Activated naive CD4-positive, alpha-beta T cell treated with anti-CD3 and anti-CD28 coated beads, Interleukin-2, amount 50 U/mL, for 24 hours (primary cell): ENCODE measurements around the gene APOLD1.
"Not testable (repeated sequence)": the region's sequence is repeated elsewhere in the genome, so short reads cannot be mapped to it uniquely, and the experiment has no call there.

ENCODE experiments used
- H3K27ac Mint-ChIP-seq: one replicate; pipeline ENCODE4 v1.8.0; 2021; ENCODE audit warnings: mild to moderate bottlenecking, mixed read lengths
- H3K27me3 Mint-ChIP-seq: one replicate; pipeline ENCODE4 v1.8.0; 2021; ENCODE audit warnings: mixed read lengths
- H3K36me3 Mint-ChIP-seq: one replicate; pipeline ENCODE4 v1.8.0; 2021; ENCODE audit warnings: mixed read lengths
- H3K4me1 Mint-ChIP-seq: one replicate; pipeline ENCODE4 v1.8.0; 2021; ENCODE audit warnings: mixed read lengths
- H3K4me3 Mint-ChIP-seq: one replicate; pipeline ENCODE4 v1.8.0; 2021; ENCODE audit warnings: mild to moderate bottlenecking, mixed read lengths
- H3K9me3 Mint-ChIP-seq: one replicate; pipeline ENCODE4 v1.8.0; 2021; ENCODE audit warnings: mixed read lengths

The APOLD1 gene

DNA sequence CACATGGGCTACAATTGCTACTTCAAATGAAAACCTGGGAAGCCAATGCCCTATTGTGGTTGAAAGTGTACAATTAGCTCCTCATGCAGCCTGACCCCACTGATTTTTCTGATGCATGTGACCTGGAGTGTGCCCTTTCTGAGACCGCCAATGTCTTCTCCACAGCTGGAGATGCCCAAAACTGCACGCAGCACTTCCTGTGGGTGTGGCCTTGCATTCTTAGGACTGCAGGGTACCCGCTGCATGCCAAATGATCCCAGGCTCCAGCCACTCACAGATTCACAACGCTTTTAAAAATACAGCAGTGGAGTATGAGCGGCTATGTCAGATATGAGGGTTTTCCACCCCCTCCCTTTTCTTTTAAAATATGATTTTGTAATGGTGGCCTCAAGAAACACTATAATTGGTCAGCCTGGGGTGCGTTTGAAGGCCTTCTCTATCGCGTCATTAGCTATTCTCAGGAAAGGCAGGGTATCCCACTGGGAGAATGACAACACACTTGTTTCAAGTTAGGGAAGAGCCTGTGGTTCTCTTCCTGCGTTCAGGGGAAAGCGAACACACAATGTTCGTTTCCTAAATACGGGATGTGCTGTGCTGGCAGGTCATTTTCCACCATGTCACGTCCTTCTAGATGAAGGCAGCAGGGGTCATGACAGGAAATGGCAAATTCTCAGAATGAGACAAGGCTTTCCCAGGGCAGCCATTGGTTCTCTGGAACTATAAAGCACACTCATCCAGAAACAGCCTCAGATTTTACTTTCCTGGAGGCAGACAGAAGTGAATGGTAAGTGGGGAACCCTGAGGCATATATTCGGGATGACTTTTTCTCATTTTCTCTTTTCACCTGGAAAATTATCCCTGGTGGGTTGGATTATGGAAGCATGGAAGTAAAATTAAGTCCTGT, at the start of gene APOLD1:
Gene APOLD1 (plus strand): TSS at position 749 of the 904 bp plus-strand sequence. CDS start 33 bp downstream, at position 782.
- H3K4me1 Mint-ChIP-seq, result peaks cover 26% of the 10 kb centered on the region
- no peaks in the 10 kb centered on the region for H3K9me3 Mint-ChIP-seq
- peak within 1 kb of the TSS; percentile 30 for H3K27ac Mint-ChIP-seq
- no peaks in the 10 kb centered on the region for H3K27me3 Mint-ChIP-seq
- no peaks in the 10 kb centered on the region for H3K36me3 Mint-ChIP-seq
- H3K4me3 Mint-ChIP-seq, result peak within 1 kb of the TSS; percentile 84

DNA sequence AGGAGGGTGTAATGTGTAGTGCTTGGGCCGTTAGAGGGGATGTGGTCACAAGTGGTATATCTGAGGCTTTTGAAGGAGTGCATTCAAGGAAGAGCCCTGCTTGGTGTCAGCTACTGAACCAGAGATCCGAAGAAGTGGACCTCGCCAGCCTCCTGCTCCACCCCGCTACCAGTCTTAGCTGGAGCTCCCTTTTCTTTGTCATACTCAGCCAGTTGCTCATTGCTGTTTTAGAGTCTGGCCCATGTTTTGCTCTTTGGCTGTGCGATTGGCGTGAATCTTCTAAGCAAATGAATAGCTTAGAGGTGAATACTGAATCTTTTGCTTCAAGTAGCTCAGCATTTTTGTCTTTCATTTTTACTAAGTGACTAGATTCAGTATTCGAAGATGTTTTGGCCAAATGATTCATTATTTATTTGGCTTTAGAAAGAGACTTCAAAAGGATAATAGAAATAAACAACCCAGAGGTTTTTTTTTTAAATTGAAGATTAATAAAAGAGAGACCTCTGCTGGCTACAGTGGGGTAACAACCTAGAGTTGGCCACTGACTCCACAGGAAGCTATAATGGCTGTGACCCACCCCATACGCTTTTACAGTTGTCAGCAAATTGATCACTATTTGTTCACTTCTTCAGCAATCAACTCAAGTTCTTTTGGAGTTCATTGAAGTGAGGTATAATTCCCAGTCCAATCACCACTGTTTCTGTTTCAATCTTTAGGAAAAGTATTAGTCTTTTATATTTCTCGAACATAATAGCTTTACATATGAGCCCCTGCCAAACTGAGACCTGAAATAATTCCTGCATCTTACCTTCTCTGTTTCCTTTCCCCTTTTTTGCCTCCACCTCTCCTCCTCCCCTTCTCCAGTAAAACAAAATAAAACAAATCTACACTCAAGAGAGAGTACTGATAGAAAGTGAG, 48.4 kb upstream of the APOLD1 start:
- Mint-ChIP-seq H3K4me1 (peaks cover 42% of the 10 kb centered on the region), H3K27ac (peak overlapping the region; percentile 90), H3K9me3 (no peaks in the 10 kb centered on the region), H3K27me3 (no peaks in the 10 kb centered on the region), H3K4me3 (peak overlapping the region; percentile 56), H3K36me3 (peaks cover 4% of the 10 kb centered on the region)

DNA sequence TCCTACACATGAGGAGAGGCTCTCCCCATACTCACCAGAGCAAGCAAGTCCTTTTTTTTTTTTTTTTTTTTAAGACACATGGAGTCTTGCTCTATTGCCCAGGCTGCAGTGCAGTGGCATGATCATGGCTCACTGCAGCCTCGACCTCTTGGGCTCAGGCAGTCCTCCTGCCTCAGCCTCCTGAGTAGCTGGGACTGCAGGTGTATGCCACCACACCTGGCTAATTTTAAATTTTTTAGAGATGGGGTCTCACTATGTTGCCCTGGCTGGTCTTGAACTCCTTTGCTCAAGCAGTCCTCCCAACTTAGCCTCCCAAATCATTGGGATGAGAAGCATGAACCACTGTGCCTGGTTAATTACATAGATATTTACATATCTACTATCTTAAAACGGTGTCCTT, 47.3 kb upstream of the APOLD1 start:
- H3K27ac Mint-ChIP-seq, H3K36me3 Mint-ChIP-seq, H3K9me3 Mint-ChIP-seq, H3K27me3 Mint-ChIP-seq, H3K4me3 Mint-ChIP-seq: not testable (repeated sequence)
- peaks cover 44% of the 10 kb centered on the region for H3K4me1 Mint-ChIP-seq

DNA sequence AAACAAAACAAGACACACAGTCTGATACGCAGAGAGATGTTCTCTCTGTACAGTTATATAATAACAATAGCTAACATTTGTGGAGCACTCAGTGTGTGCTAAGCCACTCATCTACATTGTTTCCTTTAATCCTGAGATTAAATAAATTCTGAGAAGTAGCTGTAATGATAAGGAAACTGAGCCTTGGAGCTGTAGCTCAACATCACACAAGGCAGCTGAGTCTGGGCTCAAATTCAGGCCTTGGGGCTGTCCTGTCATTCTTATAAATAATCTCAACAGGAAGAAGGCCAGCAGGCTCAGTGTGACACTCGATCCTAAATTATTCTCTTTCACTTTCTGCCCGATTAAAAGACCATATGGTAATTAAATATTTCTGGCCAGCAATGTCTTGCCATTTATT, 43.8 kb upstream of the APOLD1 start:
- Mint-ChIP-seq H3K4me1 (peaks cover 34% of the 10 kb centered on the region), H3K36me3 (peaks cover 6% of the 10 kb centered on the region), H3K27me3 (no peaks in the 10 kb centered on the region), H3K4me3 (no peak overlapping the region), H3K9me3 (no peaks in the 10 kb centered on the region), H3K27ac (no peak overlapping the region)

GRCh38 chr12:12744546-12745305, 40.7 kb upstream of the APOLD1 start:
- H3K4me3 Mint-ChIP-seq, result no peak overlapping the region
- H3K9me3 Mint-ChIP-seq, result no peaks in the 10 kb centered on the region
- H3K27ac Mint-ChIP-seq, result no peak overlapping the region
- peaks cover 2% of the 10 kb centered on the region for H3K36me3 Mint-ChIP-seq
- H3K4me1 Mint-ChIP-seq, result peaks cover 21% of the 10 kb centered on the region
- no peaks in the 10 kb centered on the region for H3K27me3 Mint-ChIP-seq

DNA sequence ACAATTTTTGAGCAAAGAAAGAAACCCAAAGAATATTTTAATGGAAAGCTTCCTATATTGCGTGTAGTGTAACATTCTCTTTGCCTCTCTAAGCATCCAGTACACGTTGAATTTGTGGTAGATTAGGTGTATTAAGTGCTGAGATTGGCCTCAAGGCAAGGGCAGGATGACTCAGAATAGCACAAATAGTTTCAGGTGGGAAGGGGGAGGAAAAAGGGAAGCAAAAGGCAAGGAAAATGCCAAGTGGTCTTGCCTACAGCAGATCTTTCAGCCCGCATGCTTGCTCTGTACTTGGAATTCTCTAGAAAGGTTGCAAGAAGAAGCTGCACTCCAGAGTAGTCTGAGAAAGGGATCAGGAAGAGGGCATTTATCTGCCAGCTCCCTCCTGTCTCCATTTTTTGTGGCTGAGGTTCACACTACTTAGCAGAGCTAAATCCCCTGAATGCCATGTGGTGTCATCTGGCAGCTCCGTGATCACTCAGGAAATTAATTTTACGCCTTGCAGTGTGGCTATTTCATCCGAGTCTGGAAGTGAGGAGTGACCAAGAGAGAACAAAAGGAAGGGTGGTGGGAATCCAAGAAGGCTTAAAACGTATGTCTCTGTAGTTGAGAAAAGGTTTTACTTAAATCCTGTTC, 39.8 kb upstream of the APOLD1 start:
- H3K4me1 Mint-ChIP-seq, result peaks cover 21% of the 10 kb centered on the region
- no peak overlapping the region for H3K27ac Mint-ChIP-seq
- no peaks in the 10 kb centered on the region for H3K9me3 Mint-ChIP-seq
- no peaks in the 10 kb centered on the region for H3K27me3 Mint-ChIP-seq
- H3K36me3 Mint-ChIP-seq, result peaks cover 2% of the 10 kb centered on the region
- no peak overlapping the region for H3K4me3 Mint-ChIP-seq

GRCh38 chr12:12747278-12747677, 38.2 kb upstream of the APOLD1 start:
- H3K27ac Mint-ChIP-seq, result no peak overlapping the region
- H3K36me3 Mint-ChIP-seq, result peaks cover 2% of the 10 kb centered on the region
- no peaks in the 10 kb centered on the region for H3K9me3 Mint-ChIP-seq
- H3K27me3 Mint-ChIP-seq, result no peaks in the 10 kb centered on the region
- peaks cover 15% of the 10 kb centered on the region for H3K4me1 Mint-ChIP-seq
- no peak overlapping the region for H3K4me3 Mint-ChIP-seq

GRCh38 chr12:12748044-12748443, 37.4 kb upstream of the APOLD1 start:
- no peak overlapping the region for H3K27ac Mint-ChIP-seq
- H3K4me3 Mint-ChIP-seq, result no peak overlapping the region
- peaks cover 2% of the 10 kb centered on the region for H3K36me3 Mint-ChIP-seq
- no peaks in the 10 kb centered on the region for H3K9me3 Mint-ChIP-seq
- H3K4me1 Mint-ChIP-seq, result peaks cover 12% of the 10 kb centered on the region
- no peaks in the 10 kb centered on the region for H3K27me3 Mint-ChIP-seq

- H3K27me3 Mint-ChIP-seq, result no peaks in the 10 kb centered on the region
- H3K9me3 Mint-ChIP-seq, result no peaks in the 10 kb centered on the region
- no peak overlapping the region for H3K4me3 Mint-ChIP-seq
- peaks cover 2% of the 10 kb centered on the region for H3K36me3 Mint-ChIP-seq
- H3K27ac Mint-ChIP-seq, result no peak overlapping the region
- H3K4me1 Mint-ChIP-seq, result peaks cover 10% of the 10 kb centered on the region
Observed at GRCh38 chr12:12749433-12749832, 36.0 kb upstream of the APOLD1 start.

- no peak overlapping the region for H3K27ac Mint-ChIP-seq
- H3K4me3 Mint-ChIP-seq, result no peak overlapping the region
- no peaks in the 10 kb centered on the region for H3K27me3 Mint-ChIP-seq
- no peaks in the 10 kb centered on the region for H3K4me1 Mint-ChIP-seq
- no peaks in the 10 kb centered on the region for H3K36me3 Mint-ChIP-seq
- no peaks in the 10 kb centered on the region for H3K9me3 Mint-ChIP-seq
Observed at GRCh38 chr12:12755923-12756322, 29.5 kb upstream of the APOLD1 start.

- H3K4me3 Mint-ChIP-seq, result no peak overlapping the region
- no peaks in the 10 kb centered on the region for H3K36me3 Mint-ChIP-seq
- no peaks in the 10 kb centered on the region for H3K9me3 Mint-ChIP-seq
- no peak overlapping the region for H3K27ac Mint-ChIP-seq
- H3K27me3 Mint-ChIP-seq, result no peaks in the 10 kb centered on the region
- H3K4me1 Mint-ChIP-seq, result no peaks in the 10 kb centered on the region
Observed at GRCh38 chr12:12757121-12757520, 28.3 kb upstream of the APOLD1 start.

DNA sequence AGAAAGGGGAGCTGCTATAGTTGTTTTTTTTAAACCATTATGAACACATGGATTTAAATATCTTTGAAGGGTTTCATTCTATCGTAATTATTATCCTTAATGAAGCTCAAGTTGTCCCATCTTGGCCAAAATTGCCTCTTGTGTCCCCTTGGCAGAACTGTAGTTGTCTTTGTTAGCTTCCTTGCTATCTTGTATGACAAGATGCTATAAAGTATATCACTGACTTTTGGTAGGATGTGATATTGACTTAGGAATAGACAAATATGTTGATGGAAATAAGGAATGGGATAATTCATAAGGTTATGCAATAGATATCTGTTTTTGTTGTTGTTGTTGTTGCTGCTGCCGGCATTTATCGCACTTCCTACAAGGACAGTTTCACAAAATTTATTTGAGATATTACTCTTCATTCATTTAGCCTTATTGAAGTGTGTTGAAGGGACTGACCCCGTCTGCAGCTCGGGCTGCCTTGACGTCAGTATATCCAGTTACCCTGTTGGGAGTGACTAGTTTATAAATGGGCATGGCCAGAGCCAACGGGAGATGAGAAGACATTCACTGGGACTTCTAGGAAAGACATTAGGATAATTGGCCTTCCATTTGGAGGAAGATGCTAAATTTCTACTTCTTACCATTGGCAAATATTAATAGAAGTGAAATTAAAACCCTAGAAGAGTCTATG, 26.1 kb upstream of the APOLD1 start:
- Mint-ChIP-seq H3K27ac (no peak overlapping the region), H3K36me3 (peaks cover 2% of the 10 kb centered on the region), H3K9me3 (no peaks in the 10 kb centered on the region), H3K4me3 (no peak overlapping the region), H3K4me1 (no peaks in the 10 kb centered on the region), H3K27me3 (no peaks in the 10 kb centered on the region)

- no peak overlapping the region for H3K4me3 Mint-ChIP-seq
Observed at GRCh38 chr12:12764824-12765223, 20.6 kb upstream of the APOLD1 start.

DNA sequence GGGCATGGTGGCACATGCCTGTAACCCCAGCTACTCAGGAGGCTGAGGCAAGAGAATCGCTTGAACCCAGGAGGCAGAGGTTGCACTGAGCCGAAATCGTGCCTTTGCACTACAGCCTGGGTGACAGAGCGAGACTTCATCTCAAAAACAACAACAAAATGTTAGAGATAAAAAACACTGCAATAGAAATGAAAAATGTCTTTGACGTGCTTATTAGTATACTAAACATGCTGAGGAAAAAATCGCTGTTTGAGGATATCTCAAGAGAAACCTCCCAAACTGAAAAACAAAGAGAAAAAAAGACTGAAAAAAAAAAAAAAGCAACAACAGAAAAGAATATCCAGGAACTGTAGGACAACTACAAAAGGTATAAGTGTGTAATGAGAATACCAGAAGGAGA, 15.2 kb upstream of the APOLD1 start:
- Mint-ChIP-seq H3K9me3 (peaks cover 9% of the 10 kb centered on the region), H3K36me3 (peaks cover 11% of the 10 kb centered on the region), H3K27ac (no peak overlapping the region), H3K4me3 (no peak overlapping the region), H3K4me1 (no peaks in the 10 kb centered on the region), H3K27me3 (no peaks in the 10 kb centered on the region)

More at GRCh38 chr12:12764824-12765223, 20.6 kb upstream of the APOLD1 start:
- no peaks in the 10 kb centered on the region for H3K9me3 Mint-ChIP-seq
- no peaks in the 10 kb centered on the region for H3K27me3 Mint-ChIP-seq
- H3K27ac Mint-ChIP-seq, result no peak overlapping the region
- no peaks in the 10 kb centered on the region for H3K4me1 Mint-ChIP-seq
- peaks cover 8% of the 10 kb centered on the region for H3K36me3 Mint-ChIP-seq
